Mammary epithelial cell (primary cell): ENCODE data around the gene CYTIP.

ENCODE experiments used
- CTCF ChIP-seq, 2 donors: IDR thresholded peaks in 1 of 2; conservative IDR thresholded peaks in 1 of 2; 2 replicates each; pipeline ENCODE4 v1.5.1; 2011 to 2012; ENCODE audit warnings: inconsistent platforms in 2 of 2, low read length in 2 of 2, mild to moderate bottlenecking in 2 of 2, control low read depth in 1 of 2, low read depth in 1 of 2; ENCODE audit not compliant: insufficient read depth in 1 of 2; ENCODE audit errors: extremely low read depth in 1 of 2
- EZH2 ChIP-seq: IDR thresholded peaks from 2 replicates; pipeline ENCODE4 v1.6.1; 2012; ENCODE audit warnings: low read length, inconsistent platforms, borderline replicate concordance

- TF ChIP-seq CTCF (conservative IDR thresholded peaks at IDR 0.05 in 1 of 2, IDR thresholded peaks at IDR 0.05 in 1 of 2; ENCODE audit: extremely low read depth in 1 of 2, insufficient read depth in 1 of 2, low read depth in 1 of 2, low read length in 2 of 2) = no peak
- TF ChIP-seq EZH2 = no peak
Measured at GRCh38 chr2:157441072-157441454, 2.8 kb downstream of the CYTIP start.
